ENCODE data around the gene BLOC1S6. TPM values are rescaled to one million over a fixed set of nuclear protein-coding genes. Genes with fewer than 3 reads are reported as not detected.

The BLOC1S6 gene, protein sequence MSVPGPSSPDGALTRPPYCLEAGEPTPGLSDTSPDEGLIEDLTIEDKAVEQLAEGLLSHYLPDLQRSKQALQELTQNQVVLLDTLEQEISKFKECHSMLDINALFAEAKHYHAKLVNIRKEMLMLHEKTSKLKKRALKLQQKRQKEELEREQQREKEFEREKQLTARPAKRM
- total RNA-seq (10 to 100 TPM; 23.7 to 55.2 (median 30.3) TPM), polyA plus RNA-seq (10 to 100 TPM; 14.3 to 45.9 (median 31.7) TPM)
- long read RNA-seq, donor 1, full-length matches to known transcripts, result 40 of 41 reads
- long read RNA-seq, donor 1, partial matches to known transcripts, result 1 of 41 reads
- long read RNA-seq, donor 1, other reads (novel, unspliced or antisense), result 0 of 41 reads
- long read RNA-seq, donor 2, full-length matches to known transcripts, result 36 of 39 reads
- long read RNA-seq, donor 2, partial matches to known transcripts, result 1 of 39 reads
- long read RNA-seq, donor 2, other reads (novel, unspliced or antisense), result 2 of 39 reads

DNA sequence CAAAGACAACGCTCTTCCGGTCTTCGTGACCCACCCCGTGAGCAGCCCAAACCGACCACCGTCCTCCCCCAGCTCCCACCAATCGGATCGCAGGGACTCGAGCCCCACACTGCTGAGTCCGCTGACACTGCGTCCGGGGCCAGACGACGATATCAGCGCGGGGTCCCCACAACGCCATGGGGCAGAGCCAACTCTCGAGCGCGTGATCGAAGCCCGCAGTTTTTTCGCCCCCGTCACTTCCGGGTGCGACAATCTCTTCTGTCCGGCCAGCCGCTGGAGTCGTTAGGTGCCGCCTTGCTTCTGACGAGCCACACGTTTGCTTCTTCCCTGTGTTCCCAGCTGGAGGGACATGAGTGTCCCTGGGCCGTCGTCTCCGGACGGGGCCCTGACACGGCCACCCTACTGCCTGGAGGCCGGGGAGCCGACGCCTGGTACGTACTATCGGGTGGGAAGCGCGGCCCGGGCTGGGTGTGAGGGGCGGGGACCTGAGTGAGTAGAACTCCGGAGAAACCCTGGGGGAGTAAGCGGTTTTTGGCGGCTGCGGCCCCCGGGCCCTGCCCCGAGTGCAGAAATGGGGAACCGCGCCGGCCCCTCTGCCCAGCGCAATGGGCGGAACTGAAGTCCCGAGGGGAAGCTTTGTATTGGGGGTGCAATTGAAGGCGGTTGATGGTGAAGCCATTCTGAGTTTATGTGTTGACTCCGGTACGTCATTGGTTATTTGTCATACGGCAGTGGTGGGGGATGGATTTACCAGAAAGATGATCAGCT is at the start of gene BLOC1S6:
Gene BLOC1S6 (plus strand): TSS at position 285 of the 768 bp plus-strand sequence. CDS start 65 bp downstream, at position 350.
- Histone ChIP-seq H3K36me3 (ENCODE audit: insufficient read depth in 1 of 2, low read depth in 1 of 2) (peaks cover 0 to 6% of the 10 kb centered on the region in 2 donors), H3K4me1 (peaks cover 37% of the 10 kb centered on the region), H3K27me3 (ENCODE audit: insufficient read depth in 3 of 3, low read length in 2 of 3) (no peaks in the 10 kb centered on the region), H3K9me3 (no peaks in the 10 kb centered on the region), H3K4me3 (peak within 1 kb of the TSS; percentile 95), H3K27ac (peak within 1 kb of the TSS; percentile 97)
- WGBS, 3 donors, result 0 to 1% (median 1%) methylated on average over 60 to 62 of the region's 62 CpGs
- DNase-seq (peak; percentile 93 to 95), ATAC-seq (peak; percentile 87 to 95 (median 93))
- intact Hi-C loops (cut with DNase I), result loop anchor here (1.0 to 5.0 kb wide), 6 partner anchors 47 to 620 kb away; partner anchors contain the start of gene SLC30A4 (in 2 of the 2)
- TF ChIP-seq, protein P1, sequence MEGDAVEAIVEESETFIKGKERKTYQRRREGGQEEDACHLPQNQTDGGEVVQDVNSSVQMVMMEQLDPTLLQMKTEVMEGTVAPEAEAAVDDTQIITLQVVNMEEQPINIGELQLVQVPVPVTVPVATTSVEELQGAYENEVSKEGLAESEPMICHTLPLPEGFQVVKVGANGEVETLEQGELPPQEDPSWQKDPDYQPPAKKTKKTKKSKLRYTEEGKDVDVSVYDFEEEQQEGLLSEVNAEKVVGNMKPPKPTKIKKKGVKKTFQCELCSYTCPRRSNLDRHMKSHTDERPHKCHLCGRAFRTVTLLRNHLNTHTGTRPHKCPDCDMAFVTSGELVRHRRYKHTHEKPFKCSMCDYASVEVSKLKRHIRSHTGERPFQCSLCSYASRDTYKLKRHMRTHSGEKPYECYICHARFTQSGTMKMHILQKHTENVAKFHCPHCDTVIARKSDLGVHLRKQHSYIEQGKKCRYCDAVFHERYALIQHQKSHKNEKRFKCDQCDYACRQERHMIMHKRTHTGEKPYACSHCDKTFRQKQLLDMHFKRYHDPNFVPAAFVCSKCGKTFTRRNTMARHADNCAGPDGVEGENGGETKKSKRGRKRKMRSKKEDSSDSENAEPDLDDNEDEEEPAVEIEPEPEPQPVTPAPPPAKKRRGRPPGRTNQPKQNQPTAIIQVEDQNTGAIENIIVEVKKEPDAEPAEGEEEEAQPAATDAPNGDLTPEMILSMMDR (IDR thresholded peaks at IDR 0.05), result no peak

DNA sequence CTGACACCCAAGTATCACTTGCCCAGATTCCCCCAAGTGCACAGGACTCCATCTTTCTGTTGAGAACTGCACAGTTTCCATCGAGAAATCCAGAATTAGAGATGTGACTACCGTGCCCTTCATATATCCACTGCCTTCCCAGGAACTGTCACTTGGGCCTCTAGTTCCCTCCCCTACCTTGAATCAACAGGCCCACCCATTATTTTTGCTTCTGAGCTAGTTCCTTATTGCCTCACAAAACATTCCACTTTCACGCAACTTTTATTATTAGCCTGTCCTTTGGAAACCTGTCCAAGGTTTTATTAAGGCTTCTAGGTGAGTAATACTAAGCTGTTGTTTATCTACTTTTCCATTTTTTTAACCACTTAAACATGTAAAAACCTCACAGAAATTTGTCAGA is 47.5 kb upstream of the BLOC1S6 start:
- WGBS, 3 donors, result 86 to 92% (median 88%) methylated on average over 3 of the region's 3 CpGs
- Histone ChIP-seq H3K9me3 (no peaks in the 10 kb centered on the region), H3K27ac (no peak overlapping the region), H3K27me3 (ENCODE audit: insufficient read depth in 3 of 3, low read length in 2 of 3) (no peaks in the 10 kb centered on the region), H3K4me3 (no peak overlapping the region), H3K4me1 (no peaks in the 10 kb centered on the region), H3K36me3 (ENCODE audit: insufficient read depth in 1 of 2, low read depth in 1 of 2) (no peaks in the 10 kb centered on the region)
- intact Hi-C loops (cut with DNase I), result loop anchor here in 1 of 2 donors (5.0 kb wide), 1 partner anchor 33 kb away; no protein-coding TSS in a partner anchor
- TF ChIP-seq, protein P1 (IDR thresholded peaks at IDR 0.05), result no peak
- no peak for DNase-seq
- ATAC-seq, result no peak

DNA sequence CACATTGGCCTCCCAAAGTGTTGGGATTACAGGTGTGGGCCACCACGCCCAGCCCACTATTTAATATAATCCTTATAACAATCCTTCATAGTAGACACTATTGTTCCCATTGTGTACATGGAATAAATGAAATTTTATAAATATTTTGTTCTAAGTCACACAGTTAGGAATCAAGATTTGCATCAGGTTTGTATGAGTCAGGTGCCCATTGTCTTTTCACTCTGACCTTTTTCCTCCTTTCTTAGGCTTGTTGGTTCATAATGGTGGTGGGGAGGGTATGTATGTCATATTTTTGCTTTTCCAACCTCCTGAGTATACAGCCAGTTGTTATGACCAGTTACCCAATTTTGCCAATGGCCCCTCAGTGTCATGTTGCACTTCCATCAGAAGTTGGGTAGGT is 46.6 kb upstream of the BLOC1S6 start:
- Histone ChIP-seq H3K36me3 (ENCODE audit: insufficient read depth in 1 of 2, low read depth in 1 of 2) (no peaks in the 10 kb centered on the region), H3K4me1 (no peaks in the 10 kb centered on the region), H3K4me3 (no peak overlapping the region), H3K27ac (no peak overlapping the region), H3K9me3 (no peaks in the 10 kb centered on the region), H3K27me3 (ENCODE audit: insufficient read depth in 3 of 3, low read length in 2 of 3) (no peaks in the 10 kb centered on the region)
- DNase-seq, result no peak
- TF ChIP-seq, protein P1 (IDR thresholded peaks at IDR 0.05), result no peak
- 89 to 95% (median 91%) methylated on average over 1 of the region's 1 CpG for WGBS, 3 donors
- no peak for ATAC-seq
- intact Hi-C loops (cut with DNase I), result no loop called here

DNA sequence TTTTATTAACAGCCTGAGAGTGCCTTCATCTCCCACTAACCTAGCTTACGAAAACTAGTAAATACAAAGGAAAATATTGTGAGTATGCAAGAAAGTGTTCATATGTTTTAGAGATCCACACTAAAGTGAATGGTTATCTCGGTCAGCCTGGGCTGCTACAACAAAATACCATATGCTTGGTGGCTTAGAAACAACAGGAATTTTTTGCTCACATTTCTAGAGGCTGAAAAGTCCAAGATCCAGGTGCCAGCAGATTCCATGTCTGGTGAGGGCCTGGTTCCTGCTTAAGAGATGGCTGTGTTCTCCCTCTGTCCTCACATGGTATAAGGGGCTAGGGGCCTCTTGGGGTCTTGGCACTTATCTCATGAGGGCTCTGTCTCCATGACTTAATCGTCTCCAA is 44.1 kb upstream of the BLOC1S6 start:
- Histone ChIP-seq H3K27me3 (ENCODE audit: insufficient read depth in 3 of 3, low read length in 2 of 3) (no peaks in the 10 kb centered on the region), H3K27ac (no peak overlapping the region), H3K4me1 (no peaks in the 10 kb centered on the region), H3K36me3 (ENCODE audit: insufficient read depth in 1 of 2, low read depth in 1 of 2) (no peaks in the 10 kb centered on the region), H3K4me3 (no peak overlapping the region), H3K9me3 (no peaks in the 10 kb centered on the region)
- TF ChIP-seq, protein P1 (IDR thresholded peaks at IDR 0.05), result no peak
- intact Hi-C loops (cut with DNase I), result no loop called here
- no peak for ATAC-seq
- DNase-seq, result no peak
- 79 to 84% (median 80%) methylated on average over 3 of the region's 3 CpGs for WGBS, 3 donors
